ENCODE data around the gene ALG14. TPM values are rescaled to one million over a fixed set of nuclear protein-coding genes. Genes with fewer than 3 reads are reported as not detected.

Gene ALG14
- total RNA-seq, 1 experiment from 2014 or later: 2.2 TPM

GRCh38 chr1:94989398-94989797 is 83.4 kb downstream of the ALG14 start:
- no peaks in the 10 kb centered on the region for H3K79me2 ChIP-seq (ENCODE audit: low read length)
- no peaks in the 10 kb centered on the region for H3K9me2 ChIP-seq (replicated peaks; ENCODE audit: insufficient read depth, low read length)
- no peak for DNase-seq
- no peak overlapping the region for H3K27ac ChIP-seq (ENCODE audit: low read length)
- H3K9ac ChIP-seq (ENCODE audit: low read length): no peak overlapping the region
- no peak overlapping the region for H3K4me2 ChIP-seq (ENCODE audit: low read depth, low read length, poor library complexity, severe bottlenecking)
- H4K20me1 ChIP-seq (ENCODE audit: insufficient read depth, low read depth, low read length): no peaks in the 10 kb centered on the region
- no peak overlapping the region for H2AFZ ChIP-seq (ENCODE audit: low read length)
- no peak overlapping the region for H3K4me3 ChIP-seq (ENCODE audit: low read length)
- no peaks in the 10 kb centered on the region for H3K36me3 ChIP-seq (ENCODE audit: insufficient read depth, low read length)
- H3K9me3 ChIP-seq (ENCODE audit: low read length): no peaks in the 10 kb centered on the region
- H3K27me3 ChIP-seq (ENCODE audit: low read length): no peaks in the 10 kb centered on the region
- H3K4me1 ChIP-seq (ENCODE audit: low read length): no peaks in the 10 kb centered on the region

DNA sequence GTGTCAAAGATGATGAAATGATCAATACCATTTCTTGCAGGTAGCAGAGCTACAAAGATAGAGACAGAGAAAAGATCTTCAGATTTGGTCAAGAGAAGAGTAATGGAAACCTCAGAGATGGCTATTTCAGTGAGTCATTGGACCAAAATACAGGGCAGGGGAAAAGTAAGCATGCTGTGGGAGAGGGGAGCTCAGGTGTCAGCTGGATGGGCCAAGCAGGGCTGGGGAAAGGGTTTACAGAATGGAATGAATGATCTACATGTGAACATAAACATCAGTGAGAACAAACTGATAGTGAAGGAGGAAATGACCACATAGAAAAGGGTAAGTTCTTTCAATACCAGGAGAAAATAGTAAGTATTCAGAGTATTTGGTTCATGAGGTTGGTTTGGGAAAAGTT is 84.4 kb downstream of the ALG14 start:
- Histone ChIP-seq H3K36me3 (ENCODE audit: insufficient read depth, low read length) (no peaks in the 10 kb centered on the region), H3K4me1 (ENCODE audit: low read length) (no peaks in the 10 kb centered on the region), H3K79me2 (ENCODE audit: low read length) (no peaks in the 10 kb centered on the region), H3K27ac (ENCODE audit: low read length) (no peak overlapping the region), H3K9me3 (ENCODE audit: low read length) (no peaks in the 10 kb centered on the region), H3K9me2 (replicated peaks; ENCODE audit: insufficient read depth, low read length) (no peaks in the 10 kb centered on the region), H3K27me3 (ENCODE audit: low read length) (no peaks in the 10 kb centered on the region), H3K4me2 (ENCODE audit: low read depth, low read length, poor library complexity, severe bottlenecking) (no peak overlapping the region), H4K20me1 (ENCODE audit: insufficient read depth, low read depth, low read length) (no peaks in the 10 kb centered on the region), H3K4me3 (ENCODE audit: low read length) (no peak overlapping the region), H3K9ac (ENCODE audit: low read length) (no peak overlapping the region), H2AFZ (ENCODE audit: low read length) (no peak overlapping the region)
- no peak for DNase-seq

- no peaks in the 10 kb centered on the region for H3K36me3 ChIP-seq (ENCODE audit: insufficient read depth, low read length)
- H3K9me3 ChIP-seq (ENCODE audit: low read length): no peaks in the 10 kb centered on the region
- no peak overlapping the region for H3K27ac ChIP-seq (ENCODE audit: low read length)
- no peak overlapping the region for H2AFZ ChIP-seq (ENCODE audit: low read length)
- H3K4me3 ChIP-seq (ENCODE audit: low read length): no peak overlapping the region
- H3K27me3 ChIP-seq (ENCODE audit: low read length): no peaks in the 10 kb centered on the region
- H3K79me2 ChIP-seq (ENCODE audit: low read length): no peaks in the 10 kb centered on the region
- no peaks in the 10 kb centered on the region for H4K20me1 ChIP-seq (ENCODE audit: insufficient read depth, low read depth, low read length)
- DNase-seq: no peak
- H3K4me1 ChIP-seq (ENCODE audit: low read length): no peaks in the 10 kb centered on the region
- H3K9ac ChIP-seq (ENCODE audit: low read length): no peak overlapping the region
- no peaks in the 10 kb centered on the region for H3K9me2 ChIP-seq (replicated peaks; ENCODE audit: insufficient read depth, low read length)
- no peak overlapping the region for H3K4me2 ChIP-seq (ENCODE audit: low read depth, low read length, poor library complexity, severe bottlenecking)
Observed at GRCh38 chr1:94986783-94987182, 86.0 kb downstream of the ALG14 start.

DNA sequence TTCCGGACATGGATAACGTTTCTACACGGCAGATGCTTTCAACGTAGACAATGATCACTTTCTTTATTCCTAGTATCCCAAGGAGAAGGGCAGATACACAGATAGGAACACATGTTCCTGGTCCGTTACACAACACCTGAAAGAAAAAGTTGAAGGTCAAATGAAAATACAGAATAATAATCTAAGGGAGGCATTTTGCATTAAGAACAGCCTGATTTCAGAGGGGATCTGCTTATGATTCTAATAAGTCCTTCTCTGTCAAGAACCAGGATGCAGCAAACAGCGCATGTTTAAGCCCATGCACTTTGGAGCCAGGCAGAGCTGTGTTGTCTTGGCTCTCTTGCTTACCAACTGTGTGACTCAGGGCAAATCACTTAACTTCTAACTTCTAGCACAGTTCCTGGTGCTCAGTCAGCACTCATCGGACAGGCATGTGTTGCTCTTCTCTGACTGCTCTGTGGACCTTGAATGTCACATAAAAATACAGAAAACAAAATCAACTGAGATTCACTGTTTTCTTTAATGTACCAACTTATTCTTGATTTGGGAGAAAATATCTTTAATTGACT is 89.5 kb downstream of the ALG14 start:
- no peaks in the 10 kb centered on the region for H3K79me2 ChIP-seq (ENCODE audit: low read length)
- no peaks in the 10 kb centered on the region for H3K4me1 ChIP-seq (ENCODE audit: low read length)
- H3K9me2 ChIP-seq (replicated peaks; ENCODE audit: insufficient read depth, low read length): no peaks in the 10 kb centered on the region
- H3K36me3 ChIP-seq (ENCODE audit: insufficient read depth, low read length): no peaks in the 10 kb centered on the region
- H2AFZ ChIP-seq (ENCODE audit: low read length): no peak overlapping the region
- no peaks in the 10 kb centered on the region for H4K20me1 ChIP-seq (ENCODE audit: insufficient read depth, low read depth, low read length)
- H3K4me3 ChIP-seq (ENCODE audit: low read length): no peak overlapping the region
- no peak overlapping the region for H3K9ac ChIP-seq (ENCODE audit: low read length)
- DNase-seq: no peak
- no peak overlapping the region for H3K27ac ChIP-seq (ENCODE audit: low read length)
- H3K27me3 ChIP-seq (ENCODE audit: low read length): no peaks in the 10 kb centered on the region
- no peak overlapping the region for H3K4me2 ChIP-seq (ENCODE audit: low read depth, low read length, poor library complexity, severe bottlenecking)
- no peaks in the 10 kb centered on the region for H3K9me3 ChIP-seq (ENCODE audit: low read length)

DNA sequence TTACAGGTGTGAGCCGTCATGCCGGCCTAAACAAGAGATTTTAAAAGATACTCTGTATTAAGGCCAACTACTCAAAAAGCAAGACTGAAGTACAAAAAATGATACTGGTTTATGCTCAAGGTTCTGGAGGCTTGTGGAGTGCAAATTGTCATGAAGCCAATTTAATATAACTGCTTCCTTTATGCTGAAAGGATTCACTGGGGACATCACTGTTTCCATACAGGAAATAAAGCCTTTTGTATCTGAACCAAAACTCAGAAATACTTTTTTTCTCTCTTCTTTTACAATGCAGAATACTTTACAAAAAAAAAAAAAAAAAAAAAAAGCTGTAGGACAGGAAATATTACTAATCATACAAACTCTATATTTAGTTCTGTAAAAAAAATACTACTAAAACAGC is 90.4 kb downstream of the ALG14 start:
- no peaks in the 10 kb centered on the region for H3K9me3 ChIP-seq (ENCODE audit: low read length)
- no peak overlapping the region for H3K27ac ChIP-seq (ENCODE audit: low read length)
- no peaks in the 10 kb centered on the region for H3K27me3 ChIP-seq (ENCODE audit: low read length)
- H2AFZ ChIP-seq (ENCODE audit: low read length): no peak overlapping the region
- H3K4me3 ChIP-seq (ENCODE audit: low read length): no peak overlapping the region
- no peaks in the 10 kb centered on the region for H3K9me2 ChIP-seq (replicated peaks; ENCODE audit: insufficient read depth, low read length)
- H3K36me3 ChIP-seq (ENCODE audit: insufficient read depth, low read length): no peaks in the 10 kb centered on the region
- H3K79me2 ChIP-seq (ENCODE audit: low read length): no peaks in the 10 kb centered on the region
- no peak overlapping the region for H3K9ac ChIP-seq (ENCODE audit: low read length)
- no peak for DNase-seq
- H3K4me1 ChIP-seq (ENCODE audit: low read length): no peaks in the 10 kb centered on the region
- no peaks in the 10 kb centered on the region for H4K20me1 ChIP-seq (ENCODE audit: insufficient read depth, low read depth, low read length)
- H3K4me2 ChIP-seq (ENCODE audit: low read depth, low read length, poor library complexity, severe bottlenecking): no peak overlapping the region

DNA sequence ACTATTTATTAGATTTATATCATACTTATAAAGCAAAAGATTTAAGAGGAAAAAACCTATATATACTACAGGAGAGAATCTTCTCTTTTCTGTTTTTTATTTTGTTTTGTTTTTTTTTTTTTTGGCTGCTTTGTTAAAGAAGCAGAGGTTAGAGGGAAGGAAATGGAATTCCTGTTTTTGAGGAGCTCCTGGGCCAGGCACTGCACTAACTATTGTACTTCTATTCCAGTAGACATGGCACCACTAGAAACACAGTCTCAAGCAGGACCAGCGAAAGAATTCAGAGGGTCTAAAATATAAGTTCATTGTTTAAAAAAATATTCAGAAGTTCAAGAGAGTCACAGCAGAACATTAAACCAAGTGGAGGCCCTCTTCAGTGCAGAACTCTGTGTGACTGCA is 91.2 kb downstream of the ALG14 start:
- Histone ChIP-seq H3K4me2 (ENCODE audit: low read depth, low read length, poor library complexity, severe bottlenecking) (no peak overlapping the region), H3K27ac (ENCODE audit: low read length) (no peak overlapping the region), H3K27me3 (ENCODE audit: low read length) (no peaks in the 10 kb centered on the region), H3K9me2 (replicated peaks; ENCODE audit: insufficient read depth, low read length) (no peaks in the 10 kb centered on the region), H3K9ac (ENCODE audit: low read length) (no peak overlapping the region), H3K36me3 (ENCODE audit: insufficient read depth, low read length) (no peaks in the 10 kb centered on the region), H4K20me1 (ENCODE audit: insufficient read depth, low read depth, low read length) (no peaks in the 10 kb centered on the region), H2AFZ (ENCODE audit: low read length) (no peak overlapping the region), H3K79me2 (ENCODE audit: low read length) (no peaks in the 10 kb centered on the region), H3K9me3 (ENCODE audit: low read length) (no peaks in the 10 kb centered on the region), H3K4me3 (ENCODE audit: low read length) (no peak overlapping the region), H3K4me1 (ENCODE audit: low read length) (no peaks in the 10 kb centered on the region)
- no peak for DNase-seq

GRCh38 chr1:94980582-94981574 is 91.9 kb downstream of the ALG14 start:
- Histone ChIP-seq H3K27me3 (ENCODE audit: low read length) (no peaks in the 10 kb centered on the region), H3K79me2 (ENCODE audit: low read length) (no peaks in the 10 kb centered on the region), H3K4me3 (ENCODE audit: low read length) (no peak overlapping the region), H3K9me2 (replicated peaks; ENCODE audit: insufficient read depth, low read length) (no peaks in the 10 kb centered on the region), H4K20me1 (ENCODE audit: insufficient read depth, low read depth, low read length) (no peaks in the 10 kb centered on the region), H3K4me1 (ENCODE audit: low read length) (no peaks in the 10 kb centered on the region), H3K4me2 (ENCODE audit: low read depth, low read length, poor library complexity, severe bottlenecking) (no peak overlapping the region), H3K9me3 (ENCODE audit: low read length) (no peaks in the 10 kb centered on the region), H3K27ac (ENCODE audit: low read length) (no peak overlapping the region), H2AFZ (ENCODE audit: low read length) (no peak overlapping the region), H3K36me3 (ENCODE audit: insufficient read depth, low read length) (no peaks in the 10 kb centered on the region), H3K9ac (ENCODE audit: low read length) (no peak overlapping the region)
- DNase-seq: no peak

DNA sequence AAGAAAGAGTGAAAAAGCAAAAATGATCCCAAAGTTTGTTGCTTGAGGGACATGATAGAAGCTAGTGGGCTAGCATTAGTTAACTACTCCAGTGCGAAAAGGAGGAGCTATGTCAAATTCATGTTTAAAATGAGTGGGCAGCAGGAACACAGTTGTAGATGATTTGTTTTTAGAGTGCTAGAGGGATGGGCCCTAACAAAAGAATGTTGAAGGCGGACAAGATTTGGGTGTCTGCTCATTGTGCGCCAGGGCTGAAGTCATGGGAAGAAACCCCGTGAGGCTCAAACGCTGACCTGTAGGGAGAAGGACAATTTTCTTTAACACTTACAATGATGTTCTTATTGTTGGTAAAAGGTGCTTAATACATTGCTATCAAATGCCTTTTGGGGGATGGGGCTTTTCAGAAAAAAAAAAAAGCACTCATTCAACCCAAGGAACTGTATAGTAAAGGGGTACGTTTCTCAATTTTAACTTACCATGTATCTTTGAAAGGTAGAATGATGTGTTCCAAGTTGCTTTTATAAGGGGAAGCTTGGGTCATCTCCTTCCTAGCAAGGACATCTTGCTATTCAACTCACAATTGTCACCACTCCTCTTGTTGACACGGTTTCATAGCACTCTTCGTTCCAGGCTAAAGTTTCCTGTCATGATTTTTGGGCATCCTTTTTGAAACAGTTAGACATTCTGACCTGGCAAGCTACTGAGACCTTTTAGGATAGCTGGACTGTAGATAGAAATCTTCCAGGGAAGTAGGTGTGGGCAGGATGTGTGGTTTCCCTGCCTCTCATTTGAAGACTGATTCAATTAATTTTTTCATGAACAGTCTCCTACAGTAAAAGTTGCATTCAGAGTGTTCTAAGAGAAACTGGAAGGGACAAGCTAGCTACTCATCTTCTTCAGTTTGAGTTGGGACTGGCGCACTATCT is 92.8 kb downstream of the ALG14 start:
- no peak overlapping the region for H3K27ac ChIP-seq (ENCODE audit: low read length)
- H3K9ac ChIP-seq (ENCODE audit: low read length): no peak overlapping the region
- H3K36me3 ChIP-seq (ENCODE audit: insufficient read depth, low read length): no peaks in the 10 kb centered on the region
- H3K4me1 ChIP-seq (ENCODE audit: low read length): no peaks in the 10 kb centered on the region
- H3K79me2 ChIP-seq (ENCODE audit: low read length): no peaks in the 10 kb centered on the region
- no peak overlapping the region for H2AFZ ChIP-seq (ENCODE audit: low read length)
- no peak overlapping the region for H3K4me2 ChIP-seq (ENCODE audit: low read depth, low read length, poor library complexity, severe bottlenecking)
- H3K9me2 ChIP-seq (replicated peaks; ENCODE audit: insufficient read depth, low read length): no peaks in the 10 kb centered on the region
- H3K4me3 ChIP-seq (ENCODE audit: low read length): no peak overlapping the region
- DNase-seq: no peak
- no peaks in the 10 kb centered on the region for H4K20me1 ChIP-seq (ENCODE audit: insufficient read depth, low read depth, low read length)
- H3K9me3 ChIP-seq (ENCODE audit: low read length): no peaks in the 10 kb centered on the region
- H3K27me3 ChIP-seq (ENCODE audit: low read length): no peaks in the 10 kb centered on the region
